ENCODE measurements around the gene TRIM3.
A peak's percentile ranks its signal among the peaks of the same experiment; 100 is the strongest.

Gene TRIM3

GRCh38 chr11:6474806-6475500, 1.2 kb upstream of the TRIM3 start:
- peaks cover 32% of the 10 kb centered on the region for H3K36me3 ChIP-seq (replicated peaks; ENCODE audit: low read depth, low read length)
- no peaks in the 10 kb centered on the region for H3K27me3 ChIP-seq (ENCODE audit: low read depth, low read length)
- H3K4me1 ChIP-seq (ENCODE audit: low read length), result peaks cover 8% of the 10 kb centered on the region
- H3K79me2 ChIP-seq (ENCODE audit: low read length), result peaks cover 5% of the 10 kb centered on the region
- H3K27ac ChIP-seq (ENCODE audit: low read length), result no peak overlapping the region
- H4K20me1 ChIP-seq (ENCODE audit: insufficient read depth, low read length), result no peaks in the 10 kb centered on the region
- no peak overlapping the region for H3K4me3 ChIP-seq (ENCODE audit: low read length)
- H2AFZ ChIP-seq (ENCODE audit: low read depth, low read length), result no peak overlapping the region
- no peaks in the 10 kb centered on the region for H3K9me3 ChIP-seq (ENCODE audit: insufficient read depth, low read length)
- H3K9ac ChIP-seq (ENCODE audit: low read length), result no peak overlapping the region
- TF ChIP-seq EZH2phosphoT487 (IDR thresholded peaks at IDR 0.05; ENCODE audit: low read depth), result no peak
- TF ChIP-seq, protein P1, sequence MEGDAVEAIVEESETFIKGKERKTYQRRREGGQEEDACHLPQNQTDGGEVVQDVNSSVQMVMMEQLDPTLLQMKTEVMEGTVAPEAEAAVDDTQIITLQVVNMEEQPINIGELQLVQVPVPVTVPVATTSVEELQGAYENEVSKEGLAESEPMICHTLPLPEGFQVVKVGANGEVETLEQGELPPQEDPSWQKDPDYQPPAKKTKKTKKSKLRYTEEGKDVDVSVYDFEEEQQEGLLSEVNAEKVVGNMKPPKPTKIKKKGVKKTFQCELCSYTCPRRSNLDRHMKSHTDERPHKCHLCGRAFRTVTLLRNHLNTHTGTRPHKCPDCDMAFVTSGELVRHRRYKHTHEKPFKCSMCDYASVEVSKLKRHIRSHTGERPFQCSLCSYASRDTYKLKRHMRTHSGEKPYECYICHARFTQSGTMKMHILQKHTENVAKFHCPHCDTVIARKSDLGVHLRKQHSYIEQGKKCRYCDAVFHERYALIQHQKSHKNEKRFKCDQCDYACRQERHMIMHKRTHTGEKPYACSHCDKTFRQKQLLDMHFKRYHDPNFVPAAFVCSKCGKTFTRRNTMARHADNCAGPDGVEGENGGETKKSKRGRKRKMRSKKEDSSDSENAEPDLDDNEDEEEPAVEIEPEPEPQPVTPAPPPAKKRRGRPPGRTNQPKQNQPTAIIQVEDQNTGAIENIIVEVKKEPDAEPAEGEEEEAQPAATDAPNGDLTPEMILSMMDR (IDR thresholded peaks at IDR 0.05; ENCODE audit: low read depth, low read length), result no peak
- H3K4me2 ChIP-seq (ENCODE audit: low read length), result no peak overlapping the region

- H3K36me3 ChIP-seq (replicated peaks; ENCODE audit: low read depth, low read length), result peaks cover 28% of the 10 kb centered on the region
- no peaks in the 10 kb centered on the region for H3K27me3 ChIP-seq (ENCODE audit: low read depth, low read length)
- H3K9ac ChIP-seq (ENCODE audit: low read length), result peak overlapping the region; percentile 29; the same call in 1 of the 2 replicates
- no peak for TF ChIP-seq EZH2phosphoT487 (IDR thresholded peaks at IDR 0.05; ENCODE audit: low read depth)
- TF ChIP-seq, protein P1 (IDR thresholded peaks at IDR 0.05; ENCODE audit: low read depth, low read length), result no peak
- H3K4me1 ChIP-seq (ENCODE audit: low read length), result peaks cover 9% of the 10 kb centered on the region
- peak overlapping the region; percentile 76 for H3K4me2 ChIP-seq (ENCODE audit: low read length)
- 0 out of 2 replicates have a peak overlapping the region, but pooled peaks have one; percentile 34 for H2AFZ ChIP-seq (ENCODE audit: low read depth, low read length)
- no peaks in the 10 kb centered on the region for H4K20me1 ChIP-seq (ENCODE audit: insufficient read depth, low read length)
- H3K27ac ChIP-seq (ENCODE audit: low read length), result no peak overlapping the region
- no peaks in the 10 kb centered on the region for H3K9me3 ChIP-seq (ENCODE audit: insufficient read depth, low read length)
- no peaks in the 10 kb centered on the region for H3K79me2 ChIP-seq (ENCODE audit: low read length)
- peak overlapping the region; percentile 76 for H3K4me3 ChIP-seq (ENCODE audit: low read length)
Observed at GRCh38 chr11:6474413-6474792, 662 bp upstream of the TRIM3 start.

GRCh38 chr11:6472934-6473333, 807 bp downstream of the TRIM3 start:
- Histone ChIP-seq H3K9ac (ENCODE audit: low read length) (peak overlapping the region; percentile 52), H3K79me2 (ENCODE audit: low read length) (no peaks in the 10 kb centered on the region), H3K36me3 (replicated peaks; ENCODE audit: low read depth, low read length) (peaks cover 13% of the 10 kb centered on the region), H2AFZ (ENCODE audit: low read depth, low read length) (no peak overlapping the region), H3K4me2 (ENCODE audit: low read length) (peak overlapping the region; percentile 95), H3K4me1 (ENCODE audit: low read length) (peaks cover 19% of the 10 kb centered on the region), H3K4me3 (ENCODE audit: low read length) (peak overlapping the region; percentile 94), H3K9me3 (ENCODE audit: insufficient read depth, low read length) (no peaks in the 10 kb centered on the region), H3K27me3 (ENCODE audit: low read depth, low read length) (no peaks in the 10 kb centered on the region), H4K20me1 (ENCODE audit: insufficient read depth, low read length) (no peaks in the 10 kb centered on the region), H3K27ac (ENCODE audit: low read length) (no peak overlapping the region)
- no peak for TF ChIP-seq EZH2phosphoT487 (IDR thresholded peaks at IDR 0.05; ENCODE audit: low read depth)
- TF ChIP-seq, protein P1 (IDR thresholded peaks at IDR 0.05; ENCODE audit: low read depth, low read length), result no peak

GRCh38 chr11:6469599-6469998, 4.1 kb downstream of the TRIM3 start:
- no peaks in the 10 kb centered on the region for H3K9me3 ChIP-seq (ENCODE audit: insufficient read depth, low read length)
- H2AFZ ChIP-seq (ENCODE audit: low read depth, low read length), result 0 out of 2 replicates have a peak overlapping the region, but pooled peaks have one; percentile 39
- no peak overlapping the region for H3K27ac ChIP-seq (ENCODE audit: low read length)
- H3K27me3 ChIP-seq (ENCODE audit: low read depth, low read length), result 0 out of 2 replicates have a peak, but pooled peaks cover 3% of the 10 kb centered on the region
- peaks cover 19% of the 10 kb centered on the region for H3K4me1 ChIP-seq (ENCODE audit: low read length)
- TF ChIP-seq EZH2phosphoT487 (IDR thresholded peaks at IDR 0.05; ENCODE audit: low read depth), result no peak
- TF ChIP-seq, protein P1 (IDR thresholded peaks at IDR 0.05; ENCODE audit: low read depth, low read length), result no peak
- no peaks in the 10 kb centered on the region for H3K79me2 ChIP-seq (ENCODE audit: low read length)
- no peaks in the 10 kb centered on the region for H4K20me1 ChIP-seq (ENCODE audit: insufficient read depth, low read length)
- H3K36me3 ChIP-seq (replicated peaks; ENCODE audit: low read depth, low read length), result no peaks in the 10 kb centered on the region
- H3K4me3 ChIP-seq (ENCODE audit: low read length), result peak overlapping the region; percentile 3; the same call in 1 of the 2 replicates
- H3K9ac ChIP-seq (ENCODE audit: low read length), result no peak overlapping the region
- peak overlapping the region; percentile 37 for H3K4me2 ChIP-seq (ENCODE audit: low read length)

Measured in OCI-LY3 (cell line).